Glomerular endothelial cell (primary cell): ENCODE data around the gene NEB. TPM values are rescaled to one million over a fixed set of nuclear protein-coding genes. Genes with fewer than 3 reads are reported as not detected.

Experiments
- total RNA-seq: library from RNA; depleted of rRNA; stranded (reverse); fragments of >200 nt; gene quantifications from 2 replicates; pipeline ENCODE4 v1.2.3, GENCODE V29; 2015

NEB gene
- total RNA-seq, 1 donor from 2014 or later = 1.5 TPM

Other genes with a start within 250 kb of the NEB start
- gene ARL5A, start 93.9 kb upstream of the NEB start, total RNA-seq = 37.5 and 49.2 TPM in 2 replicates